K562 (cell line): Measurements from ENCODE around the gene SHANK1. TPM values are rescaled to one million over a fixed set of nuclear protein-coding genes. Genes with fewer than 3 reads are reported as not detected.

Experiments used
- BRF1 ChIP-seq: IDR thresholded peaks from 3 replicates; pipeline ENCODE4 v1.6.1; 2011; ENCODE audit warnings: borderline replicate concordance, mild to moderate bottlenecking; ENCODE audit not compliant: insufficient read length; ENCODE audit errors: extremely low read depth
- EHMT2 ChIP-seq: fragments of 450-650 bp; IDR thresholded peaks from 2 replicates; pipeline ENCODE4 v1.6.1; 2018; ENCODE audit warnings: antibody characterized with exemption
- HEY1 ChIP-seq: fragments of 250-450 bp; sonication (Bioruptor Pico); IDR thresholded peaks from 2 replicates; pipeline ENCODE4 v1.5.0; 2020; ENCODE audit warnings: mild to moderate bottlenecking, moderate library complexity, borderline replicate concordance
- KHSRP ChIP-seq: fragments of 450-650 bp; IDR thresholded peaks from 2 replicates; pipeline ENCODE4 v1.6.1; 2017
- MGA ChIP-seq: fragments of 450-650 bp; IDR thresholded peaks from 2 replicates; pipeline ENCODE4 v1.6.1; 2016; ENCODE audit warnings: mild to moderate bottlenecking, moderate library complexity
- MTA1 ChIP-seq: fragments of 450-650 bp; IDR thresholded peaks from 2 replicates; pipeline ENCODE4 v1.6.1; 2017; ENCODE audit warnings: borderline replicate concordance
- NFE2L1 ChIP-seq: fragments of 450-650 bp; IDR thresholded peaks from 2 replicates; pipeline ENCODE4 v1.6.1; 2016; ENCODE audit warnings: missing genetic modification characterization, low read depth, mild to moderate bottlenecking, missing compliant biosample characterization, moderate library complexity, borderline replicate concordance
- NFIX ChIP-seq: fragments of 250-450 bp; sonication (Bioruptor Pico); IDR thresholded peaks from 2 replicates; pipeline ENCODE4 v1.4.0; 2020; ENCODE audit warnings: low read depth, mild to moderate bottlenecking, moderate library complexity
- NONO ChIP-seq, 2 experiments: fragments of 200-400 bp in 1 of 2; fragments of 450-650 bp in 1 of 2; formaldehyde crosslinking in 1 of 2; IDR thresholded peaks; 2 replicates each; pipeline ENCODE4 v1.6.1; 2017; ENCODE audit warnings: low read depth in 2 of 2, mild to moderate bottlenecking in 2 of 2, moderate library complexity in 2 of 2, low read length in 1 of 2
- SIN3A ChIP-seq, 2 experiments: fragments of 150-350 bp in 1 of 2; IDR thresholded peaks; 2 replicates each; pipeline ENCODE4 v1.6.1; 2011 to 2016; ENCODE audit warnings: borderline replicate concordance in 2 of 2, low read depth in 2 of 2, low read length in 2 of 2, mild to moderate bottlenecking in 2 of 2, moderate library complexity in 2 of 2; ENCODE audit not compliant: control insufficient read depth in 1 of 2
- SMARCA5 ChIP-seq: fragments of 450-650 bp; IDR thresholded peaks from 2 replicates; pipeline ENCODE4 v1.6.1; 2016
- SRF ChIP-seq, 2 experiments: fragments of 250-450, 450-650 bp in 1 of 2; sonication (Bioruptor Pico) in 1 of 2; sonication (generic) in 1 of 2; formaldehyde crosslinking; IDR thresholded peaks; 2 replicates each; pipeline versions ENCODE4 v1.5.0 to v1.5.1; 2020 to 2022; ENCODE audit warnings: mild to moderate bottlenecking in 1 of 2, missing genetic modification reagents in 1 of 2
- TEAD1 ChIP-seq, 2 experiments: fragments of 450-650 bp in 1 of 2; sonication (generic) in 1 of 2; formaldehyde crosslinking; IDR thresholded peaks; 2 replicates each; pipeline versions ENCODE4 v1.4.0 to v1.8.0; 2020 to 2022; ENCODE audit warnings: mild to moderate bottlenecking in 2 of 2, missing genetic modification reagents in 1 of 2
- TGIF2 ChIP-seq: sonication (generic); formaldehyde crosslinking; IDR thresholded peaks from 2 replicates; pipeline ENCODE4 v1.8.1; 2022; ENCODE audit warnings: mild to moderate bottlenecking, missing genetic modification reagents, moderate library complexity
- ZNF384 ChIP-seq: IDR thresholded peaks from 2 replicates; pipeline ENCODE4 v1.6.1; 2012; ENCODE audit warnings: low read depth, low read length, improper control_type of control experiment
- polyA plus RNA-seq, 8 experiments: library from polyadenylated mRNA; depleted of rRNA in 4 of 8; stranded (reverse) in 5 of 8; unstranded in 3 of 8; fragments of >200 nt; fragmentation: Nextera tagmentation in 2 of 8; fragmentation: Illumina TruSeq in 1 of 8; extraction: Ambion mirVana in 2 of 8; extraction: Trizol in 1 of 8; gene quantifications; 2 replicates each; pipeline versions ENCODE4 v1.2.1 to v1.2.3, GENCODE V29; 2011 to 2014; ENCODE audit warnings: inconsistent platforms in 1 of 8, missing spikeins in 1 of 8
- total RNA-seq, 7 experiments: library from RNA; depleted of rRNA in 6 of 7; stranded (reverse); fragments of >200 nt in 6 of 7; fragmentation: Illumina TruSeq in 2 of 7; extraction: Trizol in 2 of 7; gene quantifications; 2 replicates each; pipeline versions ENCODE4 v1.2.1 to v1.2.3, GENCODE V29; 2011 to 2021; ENCODE audit warnings: low replicate concordance in 1 of 7

The SHANK1 gene
- total and polyA plus RNA-seq, 9 of the 15 experiments (the other 6 are each of a cell fraction or from before 2014, with no cell fraction given): 0.33 to 1.3 (median 0.55) TPM; not detected in 2

DNA sequence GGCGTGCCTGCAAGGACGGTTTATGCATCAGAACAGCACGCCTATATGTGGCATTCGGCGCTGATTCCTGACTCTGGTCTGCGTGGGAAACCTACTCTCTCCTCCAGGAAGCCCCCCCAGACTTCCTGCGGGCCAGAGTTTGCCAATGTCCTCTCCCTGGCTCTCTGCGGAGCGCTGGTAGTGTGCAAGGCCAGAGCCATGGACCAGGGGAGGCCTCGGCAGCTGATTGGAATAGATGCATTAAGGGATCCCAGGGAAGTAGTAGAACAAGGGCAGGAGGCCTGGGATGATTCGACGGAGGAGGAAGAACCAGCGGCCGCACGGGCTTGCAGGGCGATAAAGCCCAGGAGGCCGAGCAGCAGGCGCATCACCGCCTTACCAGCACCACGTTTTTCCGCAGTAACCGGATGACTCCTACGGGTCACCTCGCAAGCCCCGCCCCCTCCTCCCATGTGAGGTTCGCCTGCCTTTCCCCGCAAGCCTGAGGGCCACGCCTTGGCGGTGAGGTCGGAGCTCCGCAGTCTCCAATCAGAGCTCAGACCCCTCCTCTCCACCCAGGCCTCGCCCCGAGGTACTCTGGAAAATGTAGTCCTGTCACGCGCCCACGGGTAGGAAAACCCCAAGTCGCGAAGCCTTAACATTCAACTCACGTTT is 8.6 kb upstream of the SHANK1 start (continued):
- 0 out of 4 replicates have a peak, but pooled peaks of 1 of the 2 experiments have one; percentile 33 for TF ChIP-seq NONO (IDR thresholded peaks at IDR 0.05; ENCODE audit: low read depth in 2 of 2, low read length in 1 of 2)
- peak in 1 of 2 experiments; percentile 64; a peak in 2 of 4 replicates for TF ChIP-seq SRF (CRISPR knock-in tag; IDR thresholded peaks at IDR 0.05)
- TF ChIP-seq MTA1: no peak
- no peak for TF ChIP-seq HEY1 (CRISPR knock-in tag)
- TF ChIP-seq SMARCA5: 0 out of 2 replicates have a peak, but pooled peaks have one; percentile 28
- no peak for TF ChIP-seq TGIF2 (CRISPR knock-in tag)
- no peak for TF ChIP-seq NFE2L1 (tag)
- TF ChIP-seq ZNF384: no peak
- no peak for TF ChIP-seq TEAD1 (CRISPR knock-in tag; IDR thresholded peaks at IDR 0.05)
- TF ChIP-seq EHMT2: no peak
- no peak for TF ChIP-seq KHSRP
- TF ChIP-seq BRF1: no peak
- peak in 1 of 2 experiments; percentile 51; a peak in 1 of 4 replicates for TF ChIP-seq SIN3A (IDR thresholded peaks at IDR 0.05; ENCODE audit: borderline replicate concordance in 2 of 2, control insufficient read depth in 1 of 2, low read depth in 2 of 2, low read length in 2 of 2)
- TF ChIP-seq MGA: peak; percentile 92
- no peak; the same call in 1 of the 2 replicates for TF ChIP-seq NFIX (CRISPR knock-in tag)
